H1 (cell line): ENCODE measurements around the gene UBE2M. TPM values are rescaled to one million over a fixed set of nuclear protein-coding genes. Genes with fewer than 3 reads are reported as not detected.

Experiments
- CTCF ChIA-PET: fragments of 300-600 bp; sonication (Branson Sonifier 250); formaldehyde crosslinking; loops from one replicate; lab custom pipeline; 2021; ENCODE audit not compliant: partially characterized antibody; lab: Charles Lee
- POLR2A ChIA-PET: fragments of 300-600 bp; sonication (Branson Sonifier 250); formaldehyde crosslinking; loops from one replicate; lab custom pipeline; 2021; ENCODE audit warnings: inconsistent platforms; ENCODE audit not compliant: partially characterized antibody; lab: Charles Lee
- DNase-seq, 2 experiments: peaks; one replicate each; pipeline versions ENCODE4 v3.0.0 to v3.0.0-alpha.2; 2010 to 2022; ENCODE audit warnings: low spot score in 2 of 2, low read depth in 1 of 2, mixed read lengths in 1 of 2
- FAIRE-seq: peaks from 2 replicates; lab custom pipeline; 2011; peaks lifted over from hg19 to GRCh38; lab: Jason Lieb, UNC
- H2AFZ ChIP-seq: 2 replicates; pipeline ENCODE4 v1.8.1; 2012; ENCODE audit warnings: low read length, inconsistent platforms
- H2AK5ac ChIP-seq: 2 replicates; pipeline ENCODE4 v1.6.1; 2013; ENCODE audit warnings: low read depth, low read length
- H2BK120ac ChIP-seq: replicated peaks from 2 replicates; pipeline ENCODE3; 2013; ENCODE audit warnings: low read depth, low read length, inconsistent platforms
- H2BK12ac ChIP-seq: 2 replicates; pipeline ENCODE4 v1.6.1; 2013; ENCODE audit warnings: low read depth, low read length
- H2BK15ac ChIP-seq: 2 replicates; pipeline ENCODE4 v1.6.1; 2013; ENCODE audit warnings: low read length
- H2BK20ac ChIP-seq: 2 replicates; pipeline ENCODE4 v1.6.1; 2013; ENCODE audit warnings: low read length
- H2BK5ac ChIP-seq: 2 replicates; pipeline ENCODE4 v1.6.1; 2013; ENCODE audit warnings: low read depth, low read length
- H3K14ac ChIP-seq: 2 replicates; pipeline ENCODE4 v1.6.1; 2013; ENCODE audit warnings: inconsistent platforms; ENCODE audit not compliant: insufficient read length
- H3K18ac ChIP-seq: 2 replicates; pipeline ENCODE4 v1.6.1; 2013; ENCODE audit warnings: low read length; ENCODE audit errors: extremely low read depth
- H3K23ac ChIP-seq: 2 replicates; pipeline ENCODE4 v1.6.1; 2013; ENCODE audit warnings: inconsistent platforms; ENCODE audit not compliant: insufficient read length
- H3K23me2 ChIP-seq: 2 replicates; pipeline ENCODE4 v1.6.1; 2013; ENCODE audit warnings: low read depth, low read length
- H3K27ac ChIP-seq: 2 replicates; pipeline ENCODE4 v1.6.1; 2011; ENCODE audit warnings: low read depth, low read length, inconsistent platforms
- H3K27me3 ChIP-seq, 4 experiments: replicated peaks in 1 of 4; 1 replicate in 1 of 4; 2 replicates in 3 of 4; pipeline versions ENCODE4 v1.6.1 to v1.8.1; 2011 to 2013; ENCODE audit warnings: low read length in 3 of 4, mild to moderate bottlenecking in 3 of 4, inconsistent platforms in 2 of 4, mixed read lengths in 2 of 4, moderate library complexity in 1 of 4; ENCODE audit not compliant: control insufficient read depth in 3 of 4, insufficient read depth in 3 of 4; ENCODE audit errors: extremely low read depth in 1 of 4
- H3K36me3 ChIP-seq, 4 experiments: 2 replicates each; pipeline versions ENCODE4 v1.6.1 to v1.8.1; 2011 to 2013; ENCODE audit warnings: mild to moderate bottlenecking in 4 of 4, low read length in 3 of 4, moderate library complexity in 2 of 4, control low read depth in 1 of 4, inconsistent platforms in 1 of 4; ENCODE audit not compliant: insufficient read depth in 4 of 4, control insufficient read depth in 2 of 4
- H3K4ac ChIP-seq: replicated peaks from 2 replicates; pipeline ENCODE3; 2013; ENCODE audit warnings: low read length, low read depth, mixed read lengths, inconsistent platforms; ENCODE audit not compliant: insufficient read length
- H3K4me1 ChIP-seq, 4 experiments: replicated peaks in 1 of 4; 1 replicate in 1 of 4; 2 replicates in 3 of 4; pipeline versions ENCODE4 v1.6.1 to v1.8.1; 2011 to 2013; ENCODE audit warnings: low read length in 3 of 4, inconsistent platforms in 2 of 4, mixed read lengths in 1 of 4; ENCODE audit not compliant: insufficient read depth in 4 of 4, control insufficient read depth in 3 of 4
- H3K4me2 ChIP-seq, 2 experiments: 2 replicates each; pipeline versions ENCODE4 v1.6.1 to v1.8.1; 2011 to 2013; ENCODE audit warnings: low read depth in 2 of 2, low read length in 2 of 2, control low read depth in 1 of 2, inconsistent platforms in 1 of 2, mild to moderate bottlenecking in 1 of 2; ENCODE audit not compliant: insufficient read depth in 1 of 2
- H3K4me3 ChIP-seq, 4 experiments: fragments of 200-600, 300-600 bp in 1 of 4; sonication (generic), shearing (Covaris generic), sonication (Bioruptor Twin) in 1 of 4; 2 replicates each; pipeline versions ENCODE4 v1.5.1 to v1.8.1; 2011 to 2016; ENCODE audit warnings: low read length in 4 of 4, low read depth in 3 of 4, control low read depth in 2 of 4, inconsistent platforms in 2 of 4, mild to moderate bottlenecking in 2 of 4, mixed read lengths in 1 of 4, moderate library complexity in 1 of 4; ENCODE audit not compliant: insufficient read depth in 2 of 4; ENCODE audit errors: extremely low read depth in 1 of 4
- H3K56ac ChIP-seq: replicated peaks from 2 replicates; pipeline ENCODE3; 2013; ENCODE audit warnings: low read depth, mild to moderate bottlenecking, mixed read lengths, low read length, inconsistent platforms; ENCODE audit not compliant: insufficient read length
- H3K79me1 ChIP-seq: 2 replicates; pipeline ENCODE4 v1.6.1; 2013; ENCODE audit warnings: low read depth, low read length, control low read depth
- H3K79me2 ChIP-seq, 2 experiments: 2 replicates each; pipeline versions ENCODE4 v1.6.1 to v1.8.1; 2012 to 2013; ENCODE audit warnings: low read length in 2 of 2, mild to moderate bottlenecking in 2 of 2, inconsistent platforms in 1 of 2; ENCODE audit not compliant: insufficient read depth in 2 of 2, control insufficient read depth in 1 of 2
- H3K9ac ChIP-seq, 4 experiments: replicated peaks in 1 of 4; 1 replicate in 1 of 4; 2 replicates in 3 of 4; pipeline versions ENCODE4 v1.6.1 to v1.8.1; 2011 to 2013; ENCODE audit warnings: low read depth in 3 of 4, low read length in 3 of 4, control low read depth in 2 of 4, mild to moderate bottlenecking in 2 of 4, moderate library complexity in 2 of 4, inconsistent platforms in 1 of 4; ENCODE audit errors: extremely low read depth in 1 of 4
- H3K9me3 ChIP-seq, 2 experiments: 2 replicates each; pipeline versions ENCODE4 v1.6.1 to v1.8.1; 2012 to 2013; ENCODE audit warnings: mild to moderate bottlenecking in 2 of 2, moderate library complexity in 2 of 2, control low read depth in 1 of 2, inconsistent platforms in 1 of 2, low read depth in 1 of 2, low read length in 1 of 2, mixed read lengths in 1 of 2; ENCODE audit not compliant: insufficient read depth in 2 of 2
- H4K20me1 ChIP-seq, 2 experiments: replicated peaks in 1 of 2; 2 replicates each; pipeline versions ENCODE3 to v1.8.1; 2011 to 2013; ENCODE audit warnings: inconsistent platforms in 2 of 2, low read length in 2 of 2, mild to moderate bottlenecking in 1 of 2; ENCODE audit not compliant: insufficient read depth in 2 of 2, control insufficient read depth in 1 of 2
- H4K5ac ChIP-seq: 2 replicates; pipeline ENCODE4 v1.6.1; 2013; ENCODE audit warnings: low read length, low read depth, mixed read lengths, inconsistent platforms; ENCODE audit not compliant: insufficient read length
- H4K8ac ChIP-seq: 2 replicates; pipeline ENCODE4 v1.8.0; 2013; ENCODE audit warnings: mild to moderate bottlenecking, moderate library complexity, low read length, inconsistent platforms; ENCODE audit not compliant: insufficient read depth; ENCODE audit errors: extremely low read depth
- H4K91ac ChIP-seq: replicated peaks from 2 replicates; pipeline ENCODE3; 2013; ENCODE audit warnings: low read length, mixed read lengths, inconsistent platforms; ENCODE audit not compliant: insufficient read length
- BCL11A ChIP-seq, 2 experiments: IDR thresholded peaks; one replicate each; pipeline ENCODE4 v1.6.1; 2011; ENCODE audit warnings: low read depth in 2 of 2, low read length in 2 of 2, mild to moderate bottlenecking in 2 of 2
- FOSL1 ChIP-seq: IDR thresholded peaks from 2 replicates; pipeline ENCODE4 v1.6.1; 2011; ENCODE audit warnings: mild to moderate bottlenecking, low read depth, low read length, moderate library complexity; ENCODE audit not compliant: insufficient read depth
- GABPA ChIP-seq: IDR thresholded peaks from 2 replicates; pipeline ENCODE4 v1.6.1; 2011; ENCODE audit warnings: mild to moderate bottlenecking, low read length, moderate library complexity, borderline replicate concordance; ENCODE audit not compliant: insufficient read depth
- KDM1A ChIP-seq: fragments of 200-600, 300-600 bp; sonication (generic); IDR thresholded peaks from 2 replicates; pipeline ENCODE4 v1.7.1; 2016; ENCODE audit warnings: mild to moderate bottlenecking, low read length, borderline replicate concordance
- PHF8 ChIP-seq: fragments of 200-600 bp; sonication (generic); conservative IDR thresholded peaks from 2 replicates; pipeline ENCODE4 v1.7.1; 2012; ENCODE audit warnings: low read depth, mild to moderate bottlenecking, inconsistent platforms, low read length, moderate library complexity
- POLR2AphosphoS5 ChIP-seq: IDR thresholded peaks from 2 replicates; pipeline ENCODE4 v1.6.1; 2011; ENCODE audit warnings: low read depth, low read length
- RAD21 ChIP-seq, 2 experiments: IDR thresholded peaks in 1 of 2; conservative IDR thresholded peaks in 1 of 2; 2 replicates each; pipeline ENCODE4 v1.6.1; 2011; ENCODE audit warnings: low read depth in 2 of 2, low read length in 2 of 2, improper control_type of control experiment in 1 of 2, inconsistent platforms in 1 of 2, mild to moderate bottlenecking in 1 of 2, moderate library complexity in 1 of 2
- TAF7 ChIP-seq: optimal IDR thresholded peaks from 2 replicates; pipeline ENCODE3; 2011; ENCODE audit warnings: low read depth, mild to moderate bottlenecking, inconsistent platforms, low read length, moderate library complexity, borderline replicate concordance
- WGBS, 2 experiments: shearing (Covaris generic) in 1 of 2; methylation state at CpG; one replicate each; pipeline versions ENCODE4 v1.1.6 to v1.1.7; 2013 to 2015; ENCODE audit warnings: low lambda C conversion rate in 2 of 2, mixed read lengths in 2 of 2, inconsistent platforms in 1 of 2, low coverage in 1 of 2, missing lambda C conversion rate in 1 of 2; ENCODE audit not compliant: insufficient replicate concordance in 2 of 2, insufficient coverage in 1 of 2, insufficient read length in 1 of 2; ENCODE audit errors: extremely low coverage in 1 of 2, missing lambda C conversion rate in 1 of 2; 5-methylcytosine and 5-hydroxymethylcytosine counted together
- polyA plus RNA-seq, 7 experiments: library from polyadenylated mRNA; depleted of rRNA in 3 of 7; stranded (reverse) in 5 of 7; unstranded in 2 of 7; fragments of >200 nt in 5 of 7; fragments of 200-250 nt in 2 of 7; gene quantifications; 1 replicate in 5 of 7; 2 replicates in 1 of 7; 4 replicates in 1 of 7; pipeline versions ENCODE4 v1.2.1 to v1.2.3, GENCODE V29; 2011 to 2013; ENCODE audit warnings: missing spikeins in 2 of 7, mixed read lengths in 2 of 7
- total RNA-seq: library from RNA; stranded (reverse); fragmentation: NEBNext Ultra II Directional; extraction: Animal tissue kit (Norgen Biotek cat#: 25700); gene quantifications from 2 replicates; pipeline ENCODE4 v1.2.1, GENCODE V29; 2021
- TF ChIP-seq, protein P1 (sequence below), 3 experiments: IDR thresholded peaks; 1 replicate in 2 of 3; 2 replicates in 1 of 3; pipeline versions ENCODE4 v1.5.1 to v1.6.1; 2011; ENCODE audit warnings: low read length in 3 of 3, mild to moderate bottlenecking in 3 of 3, inconsistent platforms in 2 of 3, low read depth in 1 of 3, moderate library complexity in 1 of 3; ENCODE audit not compliant: insufficient read depth in 1 of 3; ENCODE audit errors: control extremely low read depth in 1 of 3

Gene UBE2M
- total and polyA plus RNA-seq, 2 of the 8 experiments (the other 6 are each of a cell fraction or from before 2014, with no cell fraction given) = 93.8 to 114 TPM

DNA sequence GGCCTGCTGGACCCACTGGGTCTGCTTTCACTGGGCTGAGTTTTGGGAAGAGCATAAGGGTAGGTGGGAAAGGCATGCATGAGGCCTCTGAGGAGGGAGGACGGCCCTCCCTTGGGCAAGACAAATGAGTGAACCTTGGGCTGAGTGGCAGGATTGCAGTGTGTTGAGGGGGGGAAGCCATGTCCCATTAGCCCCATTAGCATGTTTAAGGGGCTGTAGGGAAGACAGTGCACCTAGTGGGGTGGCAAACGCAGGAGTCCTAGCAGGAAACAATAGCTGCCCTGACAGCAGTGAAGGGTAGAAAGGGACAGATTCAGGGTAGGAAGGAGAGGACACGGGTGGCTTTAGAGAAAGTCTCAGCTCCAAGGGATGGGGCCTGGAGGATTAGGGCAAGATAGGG is 35.7 kb downstream of the UBE2M start:
- Histone ChIP-seq H3K14ac (no peak overlapping the region), H3K9ac (0 out of 7 replicates have a peak overlapping the region, but pooled peaks of 1 of the 4 experiments have one; percentile 12), H3K36me3 (no peaks in the 10 kb centered on the region), H3K4me2 (peak overlapping the region in 1 of 2 experiments; percentile 28; a peak in 2 of 4 replicates), H4K91ac (no peak overlapping the region), H3K9me3 (no peaks in the 10 kb centered on the region), H3K4ac (peak overlapping the region; percentile 55), H2BK15ac (no peak overlapping the region), H3K27ac (no peak overlapping the region), H3K23me2 (peaks cover 7% of the 10 kb centered on the region), H3K27me3 (no peaks in the 10 kb centered on the region; a peak in 1 of 7 replicates), H2BK5ac (peak overlapping the region; percentile 71; the same call in 1 of the 2 replicates), H2BK12ac (peak overlapping the region; percentile 68; the same call in 1 of the 2 replicates), H3K18ac (peak overlapping the region; percentile 71), H2AFZ (no peak overlapping the region), H3K79me1 (peaks cover 2% of the 10 kb centered on the region; the same call in 1 of the 2 replicates), H3K23ac (no peak overlapping the region), H2BK20ac (peak overlapping the region; percentile 80; the same call in 1 of the 2 replicates), H4K8ac (peak overlapping the region; percentile 4; the same call in 1 of the 2 replicates), H2BK120ac (no peak overlapping the region), H3K4me3 (no peak overlapping the region), H3K4me1 (peaks cover 0 to 15% (median 10%) of the 10 kb centered on the region in 4 experiments; a peak in 6 of 7 replicates), H3K79me2 (peaks cover 0 to 11% of the 10 kb centered on the region in 2 experiments; a peak in 1 of 4 replicates), H4K5ac (no peak overlapping the region), H4K20me1 (peaks cover 0 to 5% of the 10 kb centered on the region in 2 experiments), H3K56ac (no peak overlapping the region), H2AK5ac (peak overlapping the region; percentile 90)
- CTCF ChIA-PET = interaction anchor here (0.9 to 1.1 kb wide), 3 partner anchors 28 to 59 kb away, joined by 3 read pairs; no protein-coding TSS in a partner anchor
- DNase-seq (no peak), FAIRE-seq (no peak)
- POLR2A ChIA-PET = interaction anchor here (1.2 to 21.3 kb wide), 6 partner anchors 10 to 114 kb away, joined by 3 to 650 read pairs (median 46); partner anchors contain the start of genes CHMP2A, TRIM28, UBE2M and ZNF584
- 68% methylated on average over 2 of the region's 3 CpGs; no CpG with 5 or more reads in 1 of the 2 experiments for WGBS, 2 experiments
- TF ChIP-seq KDM1A (no peak), PHF8 (no peak), RAD21 (IDR thresholded peaks at IDR 0.05 in 1 of 2, conservative IDR thresholded peaks at IDR 0.05 in 1 of 2; ENCODE audit: low read depth in 2 of 2, low read length in 2 of 2) (no peak), BCL11A (IDR thresholded peaks at IDR 0.05; ENCODE audit: low read depth in 2 of 2, low read length in 2 of 2) (no peak), FOSL1 (no peak), GABPA (no peak), TAF7 (no peak), POLR2AphosphoS5 (no peak)
- TF ChIP-seq, protein P1, sequence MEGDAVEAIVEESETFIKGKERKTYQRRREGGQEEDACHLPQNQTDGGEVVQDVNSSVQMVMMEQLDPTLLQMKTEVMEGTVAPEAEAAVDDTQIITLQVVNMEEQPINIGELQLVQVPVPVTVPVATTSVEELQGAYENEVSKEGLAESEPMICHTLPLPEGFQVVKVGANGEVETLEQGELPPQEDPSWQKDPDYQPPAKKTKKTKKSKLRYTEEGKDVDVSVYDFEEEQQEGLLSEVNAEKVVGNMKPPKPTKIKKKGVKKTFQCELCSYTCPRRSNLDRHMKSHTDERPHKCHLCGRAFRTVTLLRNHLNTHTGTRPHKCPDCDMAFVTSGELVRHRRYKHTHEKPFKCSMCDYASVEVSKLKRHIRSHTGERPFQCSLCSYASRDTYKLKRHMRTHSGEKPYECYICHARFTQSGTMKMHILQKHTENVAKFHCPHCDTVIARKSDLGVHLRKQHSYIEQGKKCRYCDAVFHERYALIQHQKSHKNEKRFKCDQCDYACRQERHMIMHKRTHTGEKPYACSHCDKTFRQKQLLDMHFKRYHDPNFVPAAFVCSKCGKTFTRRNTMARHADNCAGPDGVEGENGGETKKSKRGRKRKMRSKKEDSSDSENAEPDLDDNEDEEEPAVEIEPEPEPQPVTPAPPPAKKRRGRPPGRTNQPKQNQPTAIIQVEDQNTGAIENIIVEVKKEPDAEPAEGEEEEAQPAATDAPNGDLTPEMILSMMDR (IDR thresholded peaks at IDR 0.05; ENCODE audit: control extremely low read depth in 1 of 3, insufficient read depth in 1 of 3, low read depth in 1 of 3, low read length in 3 of 3) = no peak
